ENCODE results near the gene LRP1-AS.

- no peak for TF ChIP-seq YY1 (IDR thresholded peaks at IDR 0.05; ENCODE audit: extremely low read depth, insufficient replicate concordance, low read depth, low read length)
- no peak for TF ChIP-seq POLR2A (IDR thresholded peaks at IDR 0.05; ENCODE audit: borderline replicate concordance, extremely low read depth, insufficient read depth, insufficient read length)
- TF ChIP-seq CTCF (IDR thresholded peaks at IDR 0.05 in 2 of 3, conservative IDR thresholded peaks at IDR 0.05 in 1 of 3; ENCODE audit: borderline replicate concordance in 1 of 3, insufficient read depth in 1 of 3, low read depth in 2 of 3, low read length in 2 of 3): no peak
- TF ChIP-seq ZNF274 (IDR thresholded peaks at IDR 0.05; ENCODE audit: low read depth, low read length): no peak
These were observed 6.1 kb upstream of the LRP1-AS start for GRCh38 chr12:57153415-57153997.

All from HCT116 (cell line).